ENCODE results near the gene PHTF1.

DNA sequence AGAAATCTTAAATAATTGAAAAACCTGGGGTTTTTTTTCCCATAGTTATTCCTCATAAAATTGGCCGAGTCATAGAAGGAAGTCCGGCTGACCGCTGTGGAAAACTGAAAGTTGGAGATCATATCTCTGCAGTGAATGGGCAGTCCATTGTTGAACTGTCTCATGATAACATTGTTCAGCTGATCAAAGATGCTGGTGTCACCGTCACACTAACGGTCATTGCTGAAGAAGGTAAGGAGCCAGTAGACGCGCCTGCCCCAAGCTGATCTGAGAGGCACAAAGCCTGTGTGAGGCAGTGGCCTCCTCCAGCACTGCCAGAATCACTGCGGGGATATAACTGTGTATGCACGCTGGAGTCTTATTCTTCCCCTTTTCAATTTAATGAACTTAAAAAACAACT, 100.3 kb downstream of the PHTF1 start:
- TF ChIP-seq POLR2A (IDR thresholded peaks at IDR 0.05) = no peak
- TF ChIP-seq, protein P1, sequence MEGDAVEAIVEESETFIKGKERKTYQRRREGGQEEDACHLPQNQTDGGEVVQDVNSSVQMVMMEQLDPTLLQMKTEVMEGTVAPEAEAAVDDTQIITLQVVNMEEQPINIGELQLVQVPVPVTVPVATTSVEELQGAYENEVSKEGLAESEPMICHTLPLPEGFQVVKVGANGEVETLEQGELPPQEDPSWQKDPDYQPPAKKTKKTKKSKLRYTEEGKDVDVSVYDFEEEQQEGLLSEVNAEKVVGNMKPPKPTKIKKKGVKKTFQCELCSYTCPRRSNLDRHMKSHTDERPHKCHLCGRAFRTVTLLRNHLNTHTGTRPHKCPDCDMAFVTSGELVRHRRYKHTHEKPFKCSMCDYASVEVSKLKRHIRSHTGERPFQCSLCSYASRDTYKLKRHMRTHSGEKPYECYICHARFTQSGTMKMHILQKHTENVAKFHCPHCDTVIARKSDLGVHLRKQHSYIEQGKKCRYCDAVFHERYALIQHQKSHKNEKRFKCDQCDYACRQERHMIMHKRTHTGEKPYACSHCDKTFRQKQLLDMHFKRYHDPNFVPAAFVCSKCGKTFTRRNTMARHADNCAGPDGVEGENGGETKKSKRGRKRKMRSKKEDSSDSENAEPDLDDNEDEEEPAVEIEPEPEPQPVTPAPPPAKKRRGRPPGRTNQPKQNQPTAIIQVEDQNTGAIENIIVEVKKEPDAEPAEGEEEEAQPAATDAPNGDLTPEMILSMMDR (IDR thresholded peaks at IDR 0.05) = no peak
